RKO (cell line): Measurements from ENCODE around the gene RAB31.

Experiments
- DNase-seq: peaks from one replicate; pipeline ENCODE4 v3.0.0-alpha.2; 2016; ENCODE audit warnings: low spot score

RAB31 gene

DNA sequence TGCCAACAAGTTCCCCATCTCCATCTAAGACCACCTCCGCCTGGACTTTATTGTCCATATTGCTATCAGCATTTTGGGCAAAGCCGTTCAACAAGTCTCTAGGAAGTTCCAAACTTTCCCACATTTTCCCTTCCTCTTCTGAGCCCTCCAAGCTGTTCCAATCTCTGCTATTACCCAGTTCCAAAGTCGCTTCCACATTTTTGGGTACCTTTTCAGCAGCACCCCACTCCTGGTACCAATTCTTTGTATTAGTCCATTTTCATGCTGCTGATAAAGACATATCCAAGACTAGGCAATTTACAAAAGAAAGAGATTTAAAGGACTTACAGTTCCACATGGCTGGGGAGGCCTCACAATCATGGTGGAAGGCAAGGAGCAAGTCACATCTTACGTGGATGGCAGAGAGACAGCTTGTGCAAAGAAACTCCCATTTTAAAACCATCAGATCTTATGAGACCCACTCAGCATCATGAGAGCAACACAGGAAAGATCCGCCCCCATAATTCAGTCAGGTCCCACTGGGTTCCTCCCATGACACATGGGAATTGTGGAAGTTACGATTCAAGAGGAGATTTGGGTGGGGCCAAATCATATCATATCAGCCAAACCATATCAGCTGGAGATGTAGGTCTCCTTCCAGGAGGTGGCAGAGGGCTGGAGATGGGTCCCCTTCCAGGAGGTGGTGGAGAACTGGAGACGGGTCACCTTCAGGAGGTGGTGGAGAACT is 157.8 kb downstream of the RAB31 start:
- DNase-seq = no peak

DNA sequence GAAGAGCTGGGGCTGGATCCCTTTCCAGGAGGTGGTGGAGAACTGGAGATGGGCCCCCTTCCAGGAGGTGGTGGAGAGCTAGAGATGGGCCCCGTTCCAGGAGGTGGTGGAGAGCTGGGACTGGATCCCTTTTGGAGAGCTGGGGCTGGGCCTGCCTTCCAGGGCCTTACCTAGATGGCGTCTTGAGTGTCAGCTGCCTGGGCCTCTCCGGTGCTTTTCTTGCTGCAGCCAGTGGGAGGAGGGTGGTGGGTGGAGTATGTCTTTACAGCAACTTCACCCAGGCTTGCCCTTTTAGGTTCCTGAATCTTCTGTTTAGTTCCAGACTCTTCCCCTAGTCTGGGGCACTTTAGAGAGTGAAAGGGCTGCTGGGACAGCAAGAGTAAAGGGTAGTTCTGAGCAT is 158.5 kb downstream of the RAB31 start:
- no peak for DNase-seq

- DNase-seq = no peak
Observed at GRCh38 chr18:9867071-9867594, 159.0 kb downstream of the RAB31 start.

GRCh38 chr18:9868857-9869714 is 161.0 kb downstream of the RAB31 start:
- DNase-seq = no peak

- DNase-seq = peak; percentile 64
Observed at GRCh38 chr18:9869715-9870430, 161.8 kb downstream of the RAB31 start.

- no peak for DNase-seq
Observed at GRCh38 chr18:9870431-9871008, 162.4 kb downstream of the RAB31 start.

DNA sequence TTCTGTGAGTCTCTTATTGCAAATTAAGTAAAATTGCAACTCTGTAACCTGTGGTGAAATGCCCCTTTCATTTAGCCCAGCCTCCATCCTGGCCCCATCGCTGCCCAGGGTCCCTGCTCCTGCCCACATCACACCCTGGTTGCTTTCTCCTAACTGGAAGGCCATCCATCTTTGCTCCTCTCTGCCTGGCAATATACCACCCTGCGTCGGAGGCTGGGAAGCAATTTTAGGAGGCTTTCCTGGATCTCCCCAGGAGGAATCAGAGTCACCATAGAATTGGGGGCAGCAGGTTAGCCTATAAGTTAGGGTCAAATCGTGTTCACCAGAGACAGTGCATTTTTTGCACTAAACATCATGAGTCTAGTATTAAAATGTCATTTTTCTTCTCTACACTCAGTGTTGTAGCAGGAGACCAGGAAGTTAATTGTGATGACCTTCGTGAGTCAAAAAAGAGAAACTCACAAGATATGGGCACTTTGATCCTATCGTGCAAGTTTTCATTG is 163.2 kb downstream of the RAB31 start:
- no peak for DNase-seq

GRCh38 chr18:9872823-9873222 is 164.7 kb downstream of the RAB31 start:
- no peak for DNase-seq

GRCh38 chr18:9874728-9875127 is 166.6 kb downstream of the RAB31 start:
- DNase-seq = no peak

DNA sequence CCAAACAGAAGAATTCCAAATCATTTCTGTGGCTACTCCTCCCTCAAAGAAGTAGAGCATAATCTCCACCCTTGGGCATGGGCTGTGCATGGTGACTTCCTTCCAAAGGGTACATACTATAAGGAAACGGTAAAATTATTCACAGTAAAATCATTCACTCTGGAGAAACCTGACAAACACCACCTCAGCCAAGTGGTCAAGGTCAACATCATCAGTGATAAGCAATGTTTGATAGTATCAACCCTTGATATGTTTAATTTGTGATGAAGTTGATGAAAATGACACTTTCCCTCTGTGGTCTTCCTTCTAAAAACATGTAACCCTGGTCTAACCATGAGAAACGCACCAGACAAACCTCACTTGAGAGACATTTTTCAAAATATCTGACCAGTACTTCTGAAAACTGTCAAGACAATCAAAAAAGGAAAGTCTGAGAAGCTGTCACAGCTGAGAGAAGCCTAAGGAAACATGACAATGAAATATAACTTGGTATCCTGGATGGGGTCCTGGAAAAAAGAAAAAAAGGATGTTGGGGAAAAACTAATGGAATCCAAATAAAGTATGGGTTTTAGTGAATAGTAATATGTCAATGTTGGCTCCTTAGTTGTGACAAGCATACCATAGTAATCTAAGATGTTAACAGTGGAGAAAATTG is 168.2 kb downstream of the RAB31 start:
- DNase-seq = no peak

GRCh38 chr18:9876867-9877654 is 169.0 kb downstream of the RAB31 start:
- peak; percentile 4 for DNase-seq

GRCh38 chr18:9877655-9878014 is 169.5 kb downstream of the RAB31 start:
- no peak for DNase-seq

GRCh38 chr18:9878095-9878494 is 170.0 kb downstream of the RAB31 start:
- no peak for DNase-seq

GRCh38 chr18:9878783-9879242 is 170.7 kb downstream of the RAB31 start:
- DNase-seq = no peak

- DNase-seq = no peak
Observed at GRCh38 chr18:9884090-9884489, 176.0 kb downstream of the RAB31 start.

GRCh38 chr18:9884532-9885140 is 176.5 kb downstream of the RAB31 start:
- no peak for DNase-seq

DNA sequence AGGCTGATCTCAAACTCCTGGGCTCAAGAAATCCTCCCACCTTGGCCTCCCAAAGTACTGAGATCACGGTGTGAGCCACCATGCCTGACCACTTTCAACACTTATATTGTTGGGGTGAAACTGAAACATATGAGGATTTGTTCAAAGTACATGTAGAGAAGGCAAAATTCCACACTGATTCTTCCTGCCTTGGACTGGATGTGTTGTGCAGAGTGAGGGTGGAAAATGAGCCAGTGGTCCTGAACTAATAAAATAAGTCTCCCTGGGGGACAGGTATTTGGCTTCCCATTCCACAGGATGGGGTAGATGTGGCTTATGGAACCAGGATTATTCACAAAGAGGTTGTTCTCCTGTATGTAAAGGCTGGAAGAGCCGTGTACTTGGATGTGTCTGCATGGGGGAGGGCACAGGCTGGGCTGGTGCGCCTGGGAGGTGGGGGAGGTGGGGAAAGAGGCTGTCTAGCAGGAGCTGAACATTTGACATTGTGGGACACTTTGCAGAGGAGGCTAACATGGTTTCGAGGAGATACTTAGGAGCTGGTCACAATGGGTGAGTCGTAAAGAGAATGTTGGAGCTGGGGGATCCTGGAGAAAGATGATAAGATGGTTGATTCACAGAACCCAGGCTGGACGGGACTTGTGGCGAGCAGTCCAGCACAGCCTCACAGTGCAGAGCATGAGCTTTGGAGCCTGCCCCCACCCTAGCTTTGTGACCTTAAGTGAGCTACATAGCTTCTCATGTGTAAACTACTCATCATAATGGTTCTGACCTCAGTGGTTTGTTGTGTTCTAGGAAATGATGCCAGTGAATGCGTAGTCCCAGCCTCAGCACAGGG is 177.3 kb downstream of the RAB31 start, which contains the start of gene TXNDC2:
Gene TXNDC2, plus strand, starts transcription at position 804 of the 835 bp plus-strand sequence. CDS start 708 bp downstream, outside the sequence.
- no peak for DNase-seq

DNA sequence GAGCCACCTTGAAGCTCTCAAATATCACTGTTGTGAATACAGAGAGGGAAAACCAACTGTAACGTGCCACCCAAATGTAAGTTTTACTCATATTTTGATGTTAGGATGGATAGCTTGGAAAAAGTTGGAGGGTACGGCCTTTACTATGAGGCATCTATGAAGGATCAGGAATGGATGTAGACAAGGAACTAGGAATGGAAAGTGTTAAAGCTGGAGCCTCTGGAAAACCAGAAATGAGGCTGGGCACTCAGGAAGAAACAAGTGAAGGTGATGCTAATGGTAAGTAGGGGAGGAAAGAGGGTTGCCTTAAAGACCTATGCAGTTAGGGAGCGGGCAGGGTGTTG is 177.9 kb downstream of the RAB31 start:
- no peak for DNase-seq

DNA sequence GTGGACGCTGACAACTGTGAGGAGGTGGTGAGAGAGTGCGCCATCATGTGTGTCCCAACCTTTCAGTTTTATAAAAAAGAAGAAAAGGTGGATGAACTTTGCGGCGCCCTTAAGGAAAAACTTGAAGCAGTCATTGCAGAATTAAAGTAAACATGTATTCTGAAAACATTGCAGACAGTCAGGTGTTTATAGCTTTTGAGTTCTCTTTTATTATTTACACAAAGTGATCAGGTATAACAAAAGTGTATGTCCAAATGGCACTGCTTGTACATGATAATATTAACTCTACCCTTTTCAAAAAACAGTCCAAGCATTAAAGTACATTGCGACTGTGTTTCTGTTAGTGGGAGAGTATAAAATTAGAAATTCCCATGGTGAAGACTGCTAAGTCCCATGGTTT is 179.9 kb downstream of the RAB31 start:
- no peak for DNase-seq
